Mesendoderm (in vitro differentiated cells): Measurements from ENCODE around the gene C19orf81.

Source experiments
- DNase-seq: peaks from one replicate; pipeline ENCODE4 v3.0.0; 2013
- H2AK5ac ChIP-seq: 2 replicates; pipeline ENCODE4 v1.6.1; 2013; ENCODE audit warnings: low read length, inconsistent platforms
- H2BK120ac ChIP-seq: 2 replicates; pipeline ENCODE4 v1.6.1; 2013; ENCODE audit warnings: low read depth, mild to moderate bottlenecking, low read length, moderate library complexity, mixed read lengths
- H2BK15ac ChIP-seq: replicated peaks from 2 replicates; pipeline ENCODE4 v1.6.1; 2013; ENCODE audit warnings: low read depth, mild to moderate bottlenecking, moderate library complexity
- H2BK5ac ChIP-seq: 2 replicates; pipeline ENCODE4 v1.6.1; 2013; ENCODE audit warnings: low read length, inconsistent platforms
- H3K18ac ChIP-seq: 2 replicates; pipeline ENCODE4 v1.6.1; 2013; ENCODE audit warnings: mild to moderate bottlenecking, low read length, mixed read lengths
- H3K23ac ChIP-seq: one replicate; pipeline ENCODE4 v1.6.1; 2013; ENCODE audit warnings: low read length
- H3K27ac ChIP-seq: 2 replicates; pipeline ENCODE4 v1.5.1; 2013; ENCODE audit warnings: low read depth, mild to moderate bottlenecking, inconsistent platforms, low read length, moderate library complexity
- H3K27me3 ChIP-seq: 2 replicates; pipeline ENCODE4 v1.6.1; 2013; ENCODE audit warnings: low read length, control low read depth, mild to moderate bottlenecking, inconsistent platforms; ENCODE audit not compliant: insufficient read depth, poor library complexity
- H3K36me3 ChIP-seq: 2 replicates; pipeline ENCODE4 v1.6.1; 2013; ENCODE audit warnings: low read length, inconsistent platforms; ENCODE audit not compliant: control insufficient read depth, insufficient read depth
- H3K4ac ChIP-seq: one replicate; pipeline ENCODE4 v1.6.1; 2013; ENCODE audit warnings: low read depth, mild to moderate bottlenecking, low read length, moderate library complexity
- H3K4me1 ChIP-seq: 2 replicates; pipeline ENCODE4 v1.6.1; 2013; ENCODE audit warnings: low read depth, low read length, inconsistent platforms; ENCODE audit not compliant: control insufficient read depth
- H3K4me2 ChIP-seq: 2 replicates; pipeline ENCODE4 v1.6.1; 2013; ENCODE audit warnings: low read length
- H3K4me3 ChIP-seq: 2 replicates; pipeline ENCODE4 v1.5.1; 2013; ENCODE audit warnings: mild to moderate bottlenecking, low read length
- H3K56ac ChIP-seq: one replicate; pipeline ENCODE4 v1.6.1; 2013; ENCODE audit warnings: low read length
- H3K79me1 ChIP-seq: 2 replicates; pipeline ENCODE4 v1.6.1; 2013; ENCODE audit warnings: low read length, inconsistent platforms
- H3K79me2 ChIP-seq: 2 replicates; pipeline ENCODE4 v1.6.1; 2013; ENCODE audit warnings: mild to moderate bottlenecking, low read length; ENCODE audit not compliant: control insufficient read depth, insufficient read depth
- H3K9ac ChIP-seq: 2 replicates; pipeline ENCODE4 v1.6.1; 2013; ENCODE audit warnings: low read length, inconsistent platforms
- H4K5ac ChIP-seq: one replicate; pipeline ENCODE4 v1.6.1; 2013; ENCODE audit warnings: low read length
- H4K8ac ChIP-seq: one replicate; pipeline ENCODE4 v1.6.1; 2013; ENCODE audit warnings: low read depth, mild to moderate bottlenecking, control low read depth, low read length, moderate library complexity
- WGBS: extraction: QIAGEN DNeasy Blood & Tissue Kit; methylation state at CpG from one replicate; pipeline ENCODE4 v1.1.7; 2013; ENCODE audit warnings: low lambda C conversion rate, missing lambda C conversion rate; ENCODE audit not compliant: insufficient coverage; ENCODE audit errors: extremely low coverage; 5-methylcytosine and 5-hydroxymethylcytosine counted together

Gene C19orf81

GRCh38 chr19:50644315-50644915, 4.8 kb upstream of the C19orf81 start:
- WGBS, result 100% methylated on average over 1 of the region's 1 CpG
- no peak overlapping the region for H3K4me2 ChIP-seq
- no peak overlapping the region for H2BK5ac ChIP-seq
- H3K79me1 ChIP-seq, result no peaks in the 10 kb centered on the region
- no peak overlapping the region for H3K56ac ChIP-seq
- H3K4ac ChIP-seq, result no peak overlapping the region
- H3K23ac ChIP-seq, result no peak overlapping the region
- no peak overlapping the region for H3K18ac ChIP-seq
- H3K36me3 ChIP-seq, result no peaks in the 10 kb centered on the region
- H4K8ac ChIP-seq, result no peak overlapping the region
- no peak overlapping the region for H2BK120ac ChIP-seq
- no peaks in the 10 kb centered on the region for H3K27me3 ChIP-seq
- H3K4me3 ChIP-seq, result no peak overlapping the region
- no peak overlapping the region for H3K9ac ChIP-seq
- no peak overlapping the region for H2BK15ac ChIP-seq
- no peaks in the 10 kb centered on the region for H3K79me2 ChIP-seq
- H2AK5ac ChIP-seq, result no peak overlapping the region
- no peak overlapping the region for H4K5ac ChIP-seq
- H3K4me1 ChIP-seq, result no peaks in the 10 kb centered on the region
- no peak overlapping the region for H3K27ac ChIP-seq
- no peak for DNase-seq

GRCh38 chr19:50645107-50645506, 4.1 kb upstream of the C19orf81 start:
- H3K27me3 ChIP-seq, result no peaks in the 10 kb centered on the region
- no peak overlapping the region for H3K4me3 ChIP-seq
- H3K23ac ChIP-seq, result no peak overlapping the region
- H4K5ac ChIP-seq, result no peak overlapping the region
- H3K27ac ChIP-seq, result no peak overlapping the region
- no peak overlapping the region for H3K9ac ChIP-seq
- H3K56ac ChIP-seq, result no peak overlapping the region
- no peak overlapping the region for H3K4me2 ChIP-seq
- no peaks in the 10 kb centered on the region for H3K4me1 ChIP-seq
- no peak overlapping the region for H2BK5ac ChIP-seq
- H2BK120ac ChIP-seq, result no peak overlapping the region
- no peak overlapping the region for H2AK5ac ChIP-seq
- H3K18ac ChIP-seq, result no peak overlapping the region
- no peaks in the 10 kb centered on the region for H3K36me3 ChIP-seq
- no CpG with 5 or more reads among the region's 6 CpGs for WGBS
- DNase-seq, result no peak
- H2BK15ac ChIP-seq, result no peak overlapping the region
- H3K79me2 ChIP-seq, result no peaks in the 10 kb centered on the region
- no peaks in the 10 kb centered on the region for H3K79me1 ChIP-seq
- no peak overlapping the region for H4K8ac ChIP-seq
- no peak overlapping the region for H3K4ac ChIP-seq

GRCh38 chr19:50646074-50646807, 3.0 kb upstream of the C19orf81 start:
- WGBS, result no CpG with 5 or more reads among the region's 6 CpGs
- Histone ChIP-seq H2BK5ac (no peak overlapping the region), H2BK120ac (no peak overlapping the region), H3K36me3 (no peaks in the 10 kb centered on the region), H3K4me2 (no peak overlapping the region), H2AK5ac (no peak overlapping the region), H3K9ac (no peak overlapping the region), H3K4me3 (no peak overlapping the region), H3K23ac (no peak overlapping the region), H3K56ac (no peak overlapping the region), H3K4me1 (no peaks in the 10 kb centered on the region), H3K79me2 (no peaks in the 10 kb centered on the region), H3K27ac (no peak overlapping the region), H3K4ac (no peak overlapping the region), H2BK15ac (no peak overlapping the region), H4K8ac (no peak overlapping the region), H3K27me3 (no peaks in the 10 kb centered on the region), H4K5ac (no peak overlapping the region), H3K79me1 (no peaks in the 10 kb centered on the region), H3K18ac (no peak overlapping the region)
- no peak for DNase-seq

DNA sequence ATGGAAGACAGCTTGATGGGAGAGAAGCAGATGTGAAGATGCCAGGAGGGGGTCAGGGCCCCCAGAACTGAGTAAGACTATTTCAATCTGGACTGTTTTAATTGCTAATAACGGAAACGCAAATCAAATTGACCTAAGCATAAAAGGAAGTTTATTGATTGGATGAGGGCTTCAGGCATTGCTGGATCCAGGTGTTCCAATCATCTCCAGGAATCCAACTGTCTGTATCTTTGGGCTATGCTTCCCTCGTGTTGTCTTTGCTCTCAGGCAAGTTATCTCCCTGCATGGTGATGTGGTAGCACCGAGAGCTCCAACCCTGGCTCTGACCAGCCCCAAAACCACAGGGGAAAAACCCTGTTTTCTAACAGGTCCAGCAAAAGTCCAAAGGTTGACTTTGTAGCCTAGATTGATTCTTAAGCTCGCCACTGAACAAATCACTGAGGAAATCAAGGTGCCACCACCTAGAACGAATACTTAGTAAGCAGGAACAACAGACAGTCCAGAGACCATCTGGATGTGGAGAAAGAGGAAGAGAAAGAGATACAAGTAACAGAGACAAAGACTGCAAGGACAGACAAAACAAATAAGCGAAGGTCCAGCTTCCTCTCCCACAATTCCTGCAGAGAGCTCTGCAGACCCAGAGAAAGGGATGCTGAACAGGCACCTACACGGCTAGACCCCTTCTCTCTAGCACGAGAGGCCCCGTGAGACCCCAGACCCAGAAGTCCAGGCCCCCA, 1.2 kb upstream of the C19orf81 start:
- no peaks in the 10 kb centered on the region for H3K27me3 ChIP-seq
- no peak overlapping the region for H3K23ac ChIP-seq
- no peak overlapping the region for H3K4me3 ChIP-seq
- no peaks in the 10 kb centered on the region for H3K79me2 ChIP-seq
- no peak overlapping the region for H3K56ac ChIP-seq
- no peak overlapping the region for H3K4me2 ChIP-seq
- H3K79me1 ChIP-seq, result no peaks in the 10 kb centered on the region
- H2BK5ac ChIP-seq, result no peak overlapping the region
- H3K4me1 ChIP-seq, result no peaks in the 10 kb centered on the region
- H3K4ac ChIP-seq, result no peak overlapping the region
- no peak overlapping the region for H3K27ac ChIP-seq
- no peak for DNase-seq
- no peaks in the 10 kb centered on the region for H3K36me3 ChIP-seq
- no peak overlapping the region for H2BK15ac ChIP-seq
- no peak overlapping the region for H4K8ac ChIP-seq
- WGBS, result no CpG with 5 or more reads among the region's 10 CpGs
- no peak overlapping the region for H3K9ac ChIP-seq
- no peak overlapping the region for H2AK5ac ChIP-seq
- no peak overlapping the region for H3K18ac ChIP-seq
- H4K5ac ChIP-seq, result no peak overlapping the region
- H2BK120ac ChIP-seq, result no peak overlapping the region

DNA sequence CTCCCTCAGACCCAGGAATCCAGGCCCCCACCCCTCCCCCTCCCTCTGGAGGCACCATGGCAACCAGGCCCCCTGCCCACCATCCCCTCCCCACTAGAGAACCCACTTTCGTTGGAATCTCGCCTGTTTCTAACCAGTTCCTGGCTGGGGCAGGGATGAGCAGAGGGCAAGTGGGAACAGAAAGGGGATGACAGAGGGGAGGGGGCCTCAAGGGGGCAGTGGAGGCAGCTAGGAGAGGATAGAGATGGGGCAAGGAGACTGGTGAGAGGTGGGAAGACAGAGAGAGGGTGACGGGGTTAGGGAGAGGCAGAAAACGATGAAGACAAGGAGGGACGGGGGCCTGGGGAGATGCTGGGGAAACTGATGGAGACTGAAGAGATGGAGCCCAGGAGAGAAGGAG, 586 bp upstream of the C19orf81 start:
- H2AK5ac ChIP-seq, result no peak overlapping the region
- H3K27ac ChIP-seq, result no peak overlapping the region
- no peak overlapping the region for H4K8ac ChIP-seq
- H3K79me1 ChIP-seq, result no peaks in the 10 kb centered on the region
- no peak for DNase-seq
- no peak overlapping the region for H2BK15ac ChIP-seq
- H3K4me3 ChIP-seq, result no peak overlapping the region
- H2BK5ac ChIP-seq, result no peak overlapping the region
- H3K4me2 ChIP-seq, result no peak overlapping the region
- no peak overlapping the region for H4K5ac ChIP-seq
- H3K4ac ChIP-seq, result no peak overlapping the region
- no peak overlapping the region for H3K23ac ChIP-seq
- H3K36me3 ChIP-seq, result no peaks in the 10 kb centered on the region
- H3K27me3 ChIP-seq, result no peaks in the 10 kb centered on the region
- no peaks in the 10 kb centered on the region for H3K79me2 ChIP-seq
- no peaks in the 10 kb centered on the region for H3K4me1 ChIP-seq
- H2BK120ac ChIP-seq, result no peak overlapping the region
- no peak overlapping the region for H3K56ac ChIP-seq
- no peak overlapping the region for H3K9ac ChIP-seq
- H3K18ac ChIP-seq, result no peak overlapping the region
- no CpG with 5 or more reads among the region's 5 CpGs for WGBS
